Heart left ventricle (tissue), 16 donors: ENCODE results near the gene MEF2A. TPM values are rescaled to one million over a fixed set of nuclear protein-coding genes. Genes with fewer than 3 reads are reported as not detected.

Source experiments
- ATAC-seq, 4 donors: fragments of 200-7000 bp; cut with Tn5 transposase; one replicate each; pipeline ENCODE4 v1.9.1; 2020 to 2022; ENCODE audit warnings: moderate library complexity in 4 of 4, mild to moderate bottlenecking in 3 of 4, moderate number of reproducible peaks in 1 of 4
- DNase-seq, 5 donors: peaks; one replicate each; pipeline ENCODE4 v3.0.0-alpha.2; 2020
- H3K27ac ChIP-seq, 12 donors: fragments of 200-600 bp; sonication (generic) in 4 of 12; one replicate each; pipeline versions ENCODE4 v1.5.0 to v1.8.0; 2016 to 2022; ENCODE audit warnings: mild to moderate bottlenecking in 2 of 12
- H3K27me3 ChIP-seq, 9 donors: fragments of 200-600 bp; sonication (generic) in 2 of 9; one replicate each; pipeline versions ENCODE4 v1.5.1 to v1.8.0; 2016 to 2022; ENCODE audit warnings: mild to moderate bottlenecking in 3 of 9
- H3K36me3 ChIP-seq, 9 donors: fragments of 200-600 bp; sonication (generic) in 2 of 9; one replicate each; pipeline versions ENCODE4 v1.5.0 to v1.8.0; 2018 to 2022; ENCODE audit warnings: mild to moderate bottlenecking in 2 of 9
- H3K4me1 ChIP-seq, 12 donors: fragments of 200-600 bp; sonication (generic) in 4 of 12; one replicate each; pipeline versions ENCODE4 v1.5.0 to v1.8.0; 2016 to 2022; ENCODE audit warnings: mild to moderate bottlenecking in 3 of 12
- H3K4me3 ChIP-seq, 12 donors: fragments of 200-600 bp; sonication (generic) in 4 of 12; one replicate each; pipeline versions ENCODE4 v1.5.0 to v1.8.0; 2017 to 2022; ENCODE audit warnings: mild to moderate bottlenecking in 9 of 12, moderate library complexity in 4 of 12
- H3K9me3 ChIP-seq, 12 donors: fragments of 200-600 bp; sonication (generic) in 4 of 12; one replicate each; pipeline versions ENCODE4 v1.5.0 to v1.8.0; 2016 to 2022; ENCODE audit warnings: mild to moderate bottlenecking in 1 of 12
- POLR2A ChIP-seq, 2 donors: fragments of 450-650 bp; IDR thresholded peaks; one replicate each; pipeline ENCODE4 v1.6.1; 2017; ENCODE audit warnings: antibody characterized with exemption in 2 of 2, mild to moderate bottlenecking in 2 of 2, moderate library complexity in 2 of 2
- WGBS, 4 donors: extraction: QIAGEN DNeasy Blood & Tissue Kit in 2 of 4; methylation state at CpG; one replicate each; pipeline versions ENCODE4 v1.1.5 to v1.1.7; 2013 to 2018; 5-methylcytosine and 5-hydroxymethylcytosine counted together
- intact Hi-C, 10 donors: fragments of 100-400 bp; cut with DNase I; formaldehyde crosslinking; loops; one replicate each; pipeline versions ENCODE4 v1.11.1 to v1.14.2; 2022
- polyA plus RNA-seq, 2 donors: library from polyadenylated mRNA; stranded (reverse); fragments of 200-250 nt; gene quantifications; one replicate each; pipeline ENCODE4 v1.2.3, GENCODE V29; 2013
- total RNA-seq, 9 donors: library from RNA; depleted of rRNA in 2 of 9; stranded (reverse); fragments of >200 nt in 2 of 9; fragmentation: NEBNext Ultra II Directional in 3 of 9; extraction: Animal tissue kit (Norgen Biotek cat#: 25700) in 3 of 9; gene quantifications; one replicate each; pipeline versions ENCODE4 v1.1.0 to v1.2.4, GENCODE V29; 2016 to 2023
- TF ChIP-seq, protein P1 (sequence below), 12 donors: fragments of 200-600 bp; sonication (generic) in 4 of 12; IDR thresholded peaks; one replicate each; pipeline versions ENCODE4 v1.5.0 to v1.8.0; 2018 to 2022; ENCODE audit warnings: antibody characterized with exemption in 12 of 12, mild to moderate bottlenecking in 5 of 12
- donor health status: ischemic (EF 13 %, LVEDD 7.1; RV severe dilation, severe dysfunction).
- donor health status: healthy with polysubstance abuse.
- donor health status: DM: no; HTN: yes; CAD: no.
- donor health status: DM: no; HTN: no; CAD: no.
- donor health status: ischemic (EF 25% LVEDD 6.9; RV normal size, moderate dysfunction).
- donor health status: ischemic (EF 25% LVEDD 5.7; RV mildly dilated, moderate dysfunction).
- donor health status: healthy.
- donor health status: DM: yes; HTN: yes; CAD: no.
- donor health status: ischemic (EF 35%, LVEDD 5.7; RV mildly dilated, moderate dysfunction).
- donor health status: nonischemic (EF 11% LVEDD 7.7; RV severe dilation, severe dysfunction).
- donor health status: DM: yes; HTN: yes; CAD: no.
- donor health status: PGD.
- donor health status: ischemic (EF 29% LVEDD 5.4; RV normal size, mild dysfunction).
- donor health status: nonischemic (EF 23%, LVEDD 6.1; RV moderate dilation, normal function).

The MEF2A gene
- total and polyA plus RNA-seq, 11 donors = 53.4 to 192 (median 153) TPM

- Histone ChIP-seq H3K4me3 (no peak overlapping the region), H3K27ac (no peak overlapping the region), H3K4me1 (peaks cover 0 to 43% (median 17%) of the 10 kb centered on the region in 12 donors), H3K36me3 (peaks cover 0 to 49% (median 36%) of the 10 kb centered on the region in 9 donors), H3K9me3 (peaks cover 0 to 16% (median 0%) of the 10 kb centered on the region in 12 donors), H3K27me3 (no peaks in the 10 kb centered on the region)
- TF ChIP-seq POLR2A (IDR thresholded peaks at IDR 0.05) = no peak
- TF ChIP-seq, protein P1, sequence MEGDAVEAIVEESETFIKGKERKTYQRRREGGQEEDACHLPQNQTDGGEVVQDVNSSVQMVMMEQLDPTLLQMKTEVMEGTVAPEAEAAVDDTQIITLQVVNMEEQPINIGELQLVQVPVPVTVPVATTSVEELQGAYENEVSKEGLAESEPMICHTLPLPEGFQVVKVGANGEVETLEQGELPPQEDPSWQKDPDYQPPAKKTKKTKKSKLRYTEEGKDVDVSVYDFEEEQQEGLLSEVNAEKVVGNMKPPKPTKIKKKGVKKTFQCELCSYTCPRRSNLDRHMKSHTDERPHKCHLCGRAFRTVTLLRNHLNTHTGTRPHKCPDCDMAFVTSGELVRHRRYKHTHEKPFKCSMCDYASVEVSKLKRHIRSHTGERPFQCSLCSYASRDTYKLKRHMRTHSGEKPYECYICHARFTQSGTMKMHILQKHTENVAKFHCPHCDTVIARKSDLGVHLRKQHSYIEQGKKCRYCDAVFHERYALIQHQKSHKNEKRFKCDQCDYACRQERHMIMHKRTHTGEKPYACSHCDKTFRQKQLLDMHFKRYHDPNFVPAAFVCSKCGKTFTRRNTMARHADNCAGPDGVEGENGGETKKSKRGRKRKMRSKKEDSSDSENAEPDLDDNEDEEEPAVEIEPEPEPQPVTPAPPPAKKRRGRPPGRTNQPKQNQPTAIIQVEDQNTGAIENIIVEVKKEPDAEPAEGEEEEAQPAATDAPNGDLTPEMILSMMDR (IDR thresholded peaks at IDR 0.05) = no peak
- ATAC-seq (peak in 2 of 4 donors; percentile 20 to 32), DNase-seq (no peak)
- intact Hi-C loops = no loop called here
- WGBS, 4 donors = 76 to 86% (median 85%) methylated on average over 3 of the region's 3 CpGs
These were observed 79.8 kb downstream of the MEF2A start for GRCh38 chr15:99645543-99645935.

DNA sequence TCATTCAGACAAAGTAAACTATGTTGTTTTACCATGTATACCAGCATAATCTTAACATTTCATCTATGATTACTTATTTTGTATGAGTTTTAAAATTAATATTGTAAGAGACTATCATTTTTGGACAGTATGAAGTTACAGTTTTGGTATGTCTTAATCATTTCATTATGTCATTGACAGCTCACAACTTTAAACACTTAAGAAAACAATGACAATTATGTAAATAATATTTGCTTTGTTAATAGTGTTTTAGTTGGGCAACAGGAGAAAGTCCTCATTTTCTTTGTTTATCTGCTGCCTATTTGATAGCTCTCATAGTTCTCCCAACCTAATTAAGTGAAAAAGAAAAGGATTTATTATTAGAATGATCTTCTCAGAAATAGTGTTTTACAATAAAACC, 80.2 kb downstream of the MEF2A start:
- Histone ChIP-seq H3K9me3 (peaks cover 0 to 16% (median 0%) of the 10 kb centered on the region in 12 donors), H3K4me1 (peaks cover 0 to 43% (median 17%) of the 10 kb centered on the region in 12 donors), H3K27ac (no peak overlapping the region), H3K27me3 (no peaks in the 10 kb centered on the region), H3K4me3 (no peak overlapping the region), H3K36me3 (peaks cover 0 to 50% (median 40%) of the 10 kb centered on the region in 9 donors)
- ATAC-seq = no peak
- TF ChIP-seq, protein P1 (IDR thresholded peaks at IDR 0.05) = no peak
- TF ChIP-seq POLR2A (IDR thresholded peaks at IDR 0.05) = no peak
- DNase-seq = no peak
- intact Hi-C loops = no loop called here

GRCh38 chr15:99651023-99651807, 85.4 kb downstream of the MEF2A start:
- peaks cover 0 to 8% (median 1%) of the 10 kb centered on the region in 12 donors for H3K4me1 ChIP-seq
- no peak overlapping the region for H3K27ac ChIP-seq
- 90 to 92% (median 91%) methylated on average over 6 of the region's 6 CpGs for WGBS, 4 donors
- H3K9me3 ChIP-seq = peaks cover 0 to 11% (median 0%) of the 10 kb centered on the region in 12 donors
- no peaks in the 10 kb centered on the region for H3K27me3 ChIP-seq
- no peak overlapping the region for H3K4me3 ChIP-seq
- no peak for DNase-seq
- peak in 2 of 4 donors; percentile 56 to 64 for ATAC-seq
- no peak for TF ChIP-seq POLR2A (IDR thresholded peaks at IDR 0.05)
- TF ChIP-seq, protein P1 (IDR thresholded peaks at IDR 0.05) = no peak
- H3K36me3 ChIP-seq = peaks cover 0 to 49% (median 25%) of the 10 kb centered on the region in 9 donors
- intact Hi-C loops = loop anchor here in 2 of 10 donors (10.0 kb wide), 1 partner anchor 76 kb away; no protein-coding TSS in a partner anchor

DNA sequence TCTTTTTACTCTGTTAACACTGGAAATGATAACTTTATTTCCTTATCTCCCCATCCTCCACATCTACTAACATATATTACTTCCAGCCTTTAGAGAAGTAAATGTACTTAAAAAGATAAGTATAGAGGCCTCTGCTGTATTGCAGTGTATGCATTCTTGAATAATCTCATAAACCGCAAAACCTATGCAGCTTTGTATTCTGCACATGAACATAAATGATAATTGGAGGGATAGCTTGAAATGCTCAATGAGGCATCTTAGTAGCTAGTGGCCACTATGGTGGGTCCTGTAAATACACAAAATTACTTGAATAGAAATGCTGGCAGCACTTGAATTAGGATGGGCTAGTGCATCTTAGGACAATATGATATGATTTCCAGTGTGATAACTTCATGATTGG, 90.4 kb downstream of the MEF2A start:
- ATAC-seq (no peak), DNase-seq (no peak)
- no peaks in the 10 kb centered on the region for H3K27me3 ChIP-seq
- peaks cover 0 to 39% (median 15%) of the 10 kb centered on the region in 12 donors for H3K4me1 ChIP-seq
- H3K4me3 ChIP-seq = no peak overlapping the region
- no peak overlapping the region for H3K27ac ChIP-seq
- H3K9me3 ChIP-seq = no peaks in the 10 kb centered on the region
- peaks cover 0 to 24% (median 4%) of the 10 kb centered on the region in 9 donors for H3K36me3 ChIP-seq
- TF ChIP-seq, protein P1 (IDR thresholded peaks at IDR 0.05) = no peak
- TF ChIP-seq POLR2A (IDR thresholded peaks at IDR 0.05) = no peak
- intact Hi-C loops = loop anchor here in 2 of 10 donors (10.0 kb wide), 1 partner anchor 81 kb away; no protein-coding TSS in a partner anchor
- WGBS, 4 donors = 83 to 95% (median 91%) methylated on average over 1 of the region's 1 CpG
